ENCODE data around the gene ITPR1. TPM values are rescaled to one million over a fixed set of nuclear protein-coding genes. Genes with fewer than 3 reads are reported as not detected.
A peak's percentile ranks its signal among the peaks of the same experiment; 100 is the strongest.

ITPR1 gene
- total and polyA plus RNA-seq, 2 of the 4 experiments (the other 2 are of a cell fraction): 1.8 to 5.7 TPM

GRCh38 chr3:4741106-4741403 lies 247.9 kb downstream of the ITPR1 start:
- H3K4ac ChIP-seq (ENCODE audit: low read depth, low read length): no peak overlapping the region
- H4K5ac ChIP-seq (ENCODE audit: low read depth, low read length): no peak overlapping the region
- H2BK20ac ChIP-seq (ENCODE audit: low read depth, low read length): no peak overlapping the region
- dilution Hi-C loops (cut with HindIII; ENCODE audit: low sequenced_read_pairs, unreplicated experiment): no loop called here
- H3K79me1 ChIP-seq (ENCODE audit: low read depth in 1 of 2, low read length in 2 of 2): no peaks in the 10 kb centered on the region
- H3K18ac ChIP-seq (ENCODE audit: low read depth, low read length): no peak overlapping the region
- ChIA-PET POLR2A (ENCODE audit: unreplicated experiment) (no interaction called here), CTCF (no interaction called here)
- no peak overlapping the region for H2AK9ac ChIP-seq (replicated peaks; ENCODE audit: low read depth, low read length, poor library complexity)
- peaks cover 8% of the 10 kb centered on the region for H3K27me3 ChIP-seq (ENCODE audit: control insufficient read depth, insufficient read depth, low read length)
- no CpG with 5 or more reads among the region's 3 CpGs for WGBS, 2 experiments (ENCODE audit: extremely low coverage in 2 of 2, insufficient read length in 1 of 2)
- H3K4me1 ChIP-seq (ENCODE audit: control insufficient read depth, insufficient read depth, low read length): peaks cover 14% of the 10 kb centered on the region
- no peak overlapping the region for H3K56ac ChIP-seq (ENCODE audit: extremely low read depth, insufficient read depth, low read length)
- H3K9me1 ChIP-seq (ENCODE audit: insufficient read depth, low read length): no peaks in the 10 kb centered on the region
- BruUV-seq (replicated peaks): no TSS peak
- DNase-seq: no peak
- no peaks in the 10 kb centered on the region for H4K20me1 ChIP-seq (ENCODE audit: insufficient read depth, low read length)
- no peak overlapping the region for H2BK15ac ChIP-seq (ENCODE audit: low read depth, low read length)
- H3K14ac ChIP-seq (replicated peaks; ENCODE audit: low read depth, low read length): no peak overlapping the region
- no peak overlapping the region for H3K9ac ChIP-seq (ENCODE audit: low read depth, low read length)
- H4K8ac ChIP-seq (ENCODE audit: low read depth in 2 of 2, low read length in 2 of 2): no peak overlapping the region
- in situ Hi-C loops (cut with MboI; ENCODE audit: low sequenced_read_pairs): no loop called here
- H3K4me2 ChIP-seq (ENCODE audit: low read depth, low read length): no peak overlapping the region
- H4K91ac ChIP-seq (ENCODE audit: insufficient read depth, low read depth, low read length): no peak overlapping the region
- H3K27ac ChIP-seq (ENCODE audit: insufficient read depth, low read length): no peak overlapping the region
- no peak overlapping the region for H2BK5ac ChIP-seq (ENCODE audit: low read depth, low read length, poor library complexity, severe bottlenecking)
- intact Hi-C loops (cut with micrococcal nuclease): loop anchor here (5.0 kb wide), 1 partner anchor 101 kb away; no protein-coding TSS in a partner anchor
- no peak overlapping the region for H3K23ac ChIP-seq (ENCODE audit: low read depth, low read length)
- ATAC-seq (ENCODE audit: low read depth): no peak
- no peak overlapping the region for H3K4me3 ChIP-seq (ENCODE audit: insufficient read depth, low read depth, low read length)
- no peak overlapping the region for H2AFZ ChIP-seq (replicated peaks; ENCODE audit: low read length, poor library complexity)
- no peaks in the 10 kb centered on the region; the same call in 1 of the 2 replicates for H3K9me3 ChIP-seq (ENCODE audit: control insufficient read depth, insufficient read depth, low read length)
- H2BK120ac ChIP-seq (ENCODE audit: low read depth, low read length): no peak overlapping the region
- TF ChIP-seq, protein P1, sequence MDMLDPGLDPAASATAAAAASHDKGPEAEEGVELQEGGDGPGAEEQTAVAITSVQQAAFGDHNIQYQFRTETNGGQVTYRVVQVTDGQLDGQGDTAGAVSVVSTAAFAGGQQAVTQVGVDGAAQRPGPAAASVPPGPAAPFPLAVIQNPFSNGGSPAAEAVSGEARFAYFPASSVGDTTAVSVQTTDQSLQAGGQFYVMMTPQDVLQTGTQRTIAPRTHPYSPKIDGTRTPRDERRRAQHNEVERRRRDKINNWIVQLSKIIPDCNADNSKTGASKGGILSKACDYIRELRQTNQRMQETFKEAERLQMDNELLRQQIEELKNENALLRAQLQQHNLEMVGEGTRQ (IDR thresholded peaks at IDR 0.05; ENCODE audit: low read depth, low read length): no peak
- no peak for TF ChIP-seq ELK1 (IDR thresholded peaks at IDR 0.05; ENCODE audit: borderline replicate concordance, low read depth, low read length)
- TF ChIP-seq RFX5 (IDR thresholded peaks at IDR 0.05; ENCODE audit: low read depth, low read length): no peak
- H3K36me3 ChIP-seq (ENCODE audit: control insufficient read depth, insufficient read depth, low read length): no peaks in the 10 kb centered on the region
- H2AK5ac ChIP-seq (ENCODE audit: low read depth, low read length): peak overlapping the region; percentile 20; the same call in 1 of the 2 replicates
